Sciatic nerve (tissue), 2 donors: Measurements from ENCODE around the gene OR9G4. TPM values are rescaled to one million over a fixed set of nuclear protein-coding genes. Genes with fewer than 3 reads are reported as not detected.

Experiments
- ATAC-seq: fragments of 200-7000 bp; cut with Tn5 transposase; one replicate; pipeline ENCODE4 v1.9.1; 2020; ENCODE audit warnings: mild to moderate bottlenecking, moderate library complexity
- DNase-seq: peaks from one replicate; pipeline ENCODE4 v3.0.0-alpha.2; 2020; ENCODE audit warnings: low spot score
- intact Hi-C: fragments of 100-400 bp; cut with DNase I; formaldehyde crosslinking; loops from one replicate; pipeline ENCODE4 v1.14.2; 2022
- total RNA-seq: library from RNA; stranded (reverse); fragmentation: NEBNext Ultra II Directional; extraction: Animal tissue kit (Norgen Biotek cat#: 25700); gene quantifications from one replicate; pipeline ENCODE4 v1.2.1, GENCODE V29; 2021
- donor health status: DM: no; HTN: no; CAD: no.
- donor health status: DM: no; HTN: no; CAD: no.

OR9G4 gene
- total RNA-seq = not detected

GRCh38 chr11:56748597-56748996 lies at the start of gene OR9G4:
TSS of gene OR9G4 (minus strand) at chr11:56748697. CDS start at chr11:56743766, 4,931 bp downstream.
- DNase-seq (no peak), ATAC-seq (no peak)
- intact Hi-C loops = no loop called here

- no peak for ATAC-seq
- DNase-seq = no peak
- intact Hi-C loops = loop anchor here (10.0 kb wide), 1 partner anchor 839 kb away; no protein-coding TSS in a partner anchor
Measured at GRCh38 chr11:56783448-56784041, 35.0 kb upstream of the OR9G4 start.

- ATAC-seq (no peak), DNase-seq (no peak)
- intact Hi-C loops = loop anchor here (10.0 kb wide), 1 partner anchor 838 kb away; no protein-coding TSS in a partner anchor
Measured at GRCh38 chr11:56782167-56782847, 33.8 kb upstream of the OR9G4 start.

- no peak for DNase-seq
- no peak for ATAC-seq
- intact Hi-C loops = no loop called here
Measured at GRCh38 chr11:56776809-56777208, 28.3 kb upstream of the OR9G4 start.

- DNase-seq (no peak), ATAC-seq (no peak)
- intact Hi-C loops = no loop called here
Measured at GRCh38 chr11:56764976-56765375, 16.5 kb upstream of the OR9G4 start.

GRCh38 chr11:56751480-56751879 lies 3.0 kb upstream of the OR9G4 start:
- DNase-seq (no peak), ATAC-seq (no peak)
- intact Hi-C loops = no loop called here

GRCh38 chr11:56750190-56750589 lies 1.7 kb upstream of the OR9G4 start:
- no peak for DNase-seq
- intact Hi-C loops = no loop called here
- no peak for ATAC-seq

GRCh38 chr11:56740886-56741285 lies 7.6 kb downstream of the OR9G4 start:
- DNase-seq = no peak
- intact Hi-C loops = no loop called here
- ATAC-seq = no peak

- DNase-seq = no peak
- ATAC-seq = no peak
- intact Hi-C loops = no loop called here
Measured at GRCh38 chr11:56740107-56740506, 8.4 kb downstream of the OR9G4 start.

- intact Hi-C loops = no loop called here
- DNase-seq (no peak), ATAC-seq (no peak)
Measured at GRCh38 chr11:56720513-56720912, 28.0 kb downstream of the OR9G4 start.

- intact Hi-C loops = no loop called here
- DNase-seq (no peak), ATAC-seq (no peak)
Measured at GRCh38 chr11:56716379-56716854, 32.1 kb downstream of the OR9G4 start.

GRCh38 chr11:56714206-56714605 lies 34.3 kb downstream of the OR9G4 start:
- intact Hi-C loops = no loop called here
- DNase-seq (no peak), ATAC-seq (no peak)

- no peak for ATAC-seq
- intact Hi-C loops = no loop called here
- no peak for DNase-seq
Measured at GRCh38 chr11:56706486-56706885, 42.0 kb downstream of the OR9G4 start.

- DNase-seq = no peak
- intact Hi-C loops = no loop called here
- no peak for ATAC-seq
Measured at GRCh38 chr11:56705784-56706396, 42.6 kb downstream of the OR9G4 start.

- ATAC-seq = peak; percentile 28
- DNase-seq = no peak
- intact Hi-C loops = no loop called here
Measured at GRCh38 chr11:56700914-56701485, 47.5 kb downstream of the OR9G4 start.

- intact Hi-C loops = no loop called here
- ATAC-seq = peak; percentile 28
- no peak for DNase-seq
Measured at GRCh38 chr11:56700242-56700913, 48.1 kb downstream of the OR9G4 start.

- intact Hi-C loops = no loop called here
- ATAC-seq (no peak), DNase-seq (no peak)
Measured at GRCh38 chr11:56698795-56699194, 49.7 kb downstream of the OR9G4 start, which contains the start of gene OR9G1. TSS of gene OR9G1 (plus strand) at chr11:56699095. CDS start at chr11:56700388, 1,293 bp downstream.

- no peak for ATAC-seq
- intact Hi-C loops = no loop called here
- DNase-seq = no peak
Measured at GRCh38 chr11:56693428-56693827, 55.1 kb downstream of the OR9G4 start.
